Activated naive CD4-positive, alpha-beta T cell treated with anti-CD3 and anti-CD28 coated beads, Interleukin-2, amount 50 U/mL, for 16 hours (primary cell): Measurements from ENCODE around the gene HACD2.

Experiments
- DNase-seq: peaks from one replicate; pipeline ENCODE4 v3.0.0-alpha.2; 2020

Gene HACD2

DNA sequence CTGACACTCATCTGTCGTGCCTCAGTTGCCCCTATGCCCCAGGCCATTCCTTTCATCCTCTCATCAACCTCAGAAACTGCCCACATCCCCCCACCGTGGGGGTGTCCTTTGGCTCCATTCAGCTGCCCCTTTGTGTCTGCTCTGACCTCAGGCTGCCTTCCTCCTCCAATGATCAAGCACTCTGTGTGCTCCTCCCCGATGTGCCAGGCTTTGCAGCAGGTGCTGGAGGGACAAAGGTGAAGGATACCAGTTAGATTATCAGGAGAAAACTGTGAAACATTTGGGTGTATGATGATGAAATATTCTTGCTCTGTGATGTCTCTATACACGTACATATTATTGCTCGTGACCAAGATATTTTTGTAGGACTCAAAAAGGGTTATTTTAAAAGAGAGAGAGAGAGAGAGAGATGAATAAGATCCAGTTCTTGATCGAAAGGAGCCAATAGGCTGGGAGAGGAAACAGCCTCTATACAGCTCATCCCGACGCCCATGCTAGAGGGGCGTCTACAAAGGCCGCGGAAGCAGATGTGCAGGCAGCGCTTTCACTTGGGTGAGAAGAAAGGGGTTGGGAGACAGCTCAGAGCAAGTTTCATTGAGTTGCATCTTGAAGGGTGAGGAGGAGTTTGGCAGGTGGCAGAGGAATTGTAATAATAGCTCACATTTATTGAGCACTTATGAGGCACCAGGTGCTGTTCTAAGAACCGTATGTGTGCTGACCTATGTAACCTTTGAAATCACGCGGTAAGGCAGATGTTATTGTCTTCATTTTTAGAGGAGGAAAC is 107.7 kb downstream of the HACD2 start:
- DNase-seq: no peak

DNA sequence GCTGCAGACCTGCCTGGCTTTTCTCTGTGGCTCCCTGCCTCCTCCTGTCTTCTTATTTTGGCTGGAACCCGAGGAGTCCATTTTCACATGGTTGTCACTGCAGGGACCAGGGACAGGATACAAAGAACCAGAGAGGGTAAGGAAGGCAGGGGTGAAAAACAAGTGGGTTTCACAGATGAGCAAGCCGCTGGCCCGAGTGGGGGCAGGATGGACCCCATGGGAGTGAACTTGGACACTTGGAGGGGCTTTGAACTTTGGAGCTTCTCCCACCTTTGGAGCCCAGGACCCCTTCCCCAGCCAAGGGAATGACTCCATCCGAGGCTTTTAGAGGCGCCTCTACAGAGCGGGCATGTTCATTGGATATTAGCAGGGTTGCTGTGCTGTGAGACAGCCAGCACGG is 109.1 kb downstream of the HACD2 start:
- DNase-seq: no peak

DNA sequence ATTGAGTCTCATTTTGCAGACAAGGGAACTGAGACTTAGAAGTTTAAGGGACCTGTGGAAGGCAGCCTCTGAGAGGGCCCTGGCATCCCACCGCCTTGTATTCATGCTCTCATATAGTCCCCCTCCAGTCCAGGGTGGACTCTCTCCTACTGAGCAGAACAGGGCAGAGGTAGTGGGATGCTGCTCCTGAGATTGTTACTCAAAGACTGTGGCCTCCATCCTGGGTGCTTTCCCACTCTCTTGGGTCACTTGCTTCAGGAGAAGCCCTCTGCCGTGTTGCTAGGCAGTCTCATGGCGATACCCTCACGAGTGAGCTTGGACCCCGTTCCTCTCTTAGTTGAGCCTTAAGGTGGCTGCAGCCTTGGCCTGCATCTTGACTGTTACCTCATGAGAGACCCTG is 113.7 kb downstream of the HACD2 start:
- no peak for DNase-seq

DNA sequence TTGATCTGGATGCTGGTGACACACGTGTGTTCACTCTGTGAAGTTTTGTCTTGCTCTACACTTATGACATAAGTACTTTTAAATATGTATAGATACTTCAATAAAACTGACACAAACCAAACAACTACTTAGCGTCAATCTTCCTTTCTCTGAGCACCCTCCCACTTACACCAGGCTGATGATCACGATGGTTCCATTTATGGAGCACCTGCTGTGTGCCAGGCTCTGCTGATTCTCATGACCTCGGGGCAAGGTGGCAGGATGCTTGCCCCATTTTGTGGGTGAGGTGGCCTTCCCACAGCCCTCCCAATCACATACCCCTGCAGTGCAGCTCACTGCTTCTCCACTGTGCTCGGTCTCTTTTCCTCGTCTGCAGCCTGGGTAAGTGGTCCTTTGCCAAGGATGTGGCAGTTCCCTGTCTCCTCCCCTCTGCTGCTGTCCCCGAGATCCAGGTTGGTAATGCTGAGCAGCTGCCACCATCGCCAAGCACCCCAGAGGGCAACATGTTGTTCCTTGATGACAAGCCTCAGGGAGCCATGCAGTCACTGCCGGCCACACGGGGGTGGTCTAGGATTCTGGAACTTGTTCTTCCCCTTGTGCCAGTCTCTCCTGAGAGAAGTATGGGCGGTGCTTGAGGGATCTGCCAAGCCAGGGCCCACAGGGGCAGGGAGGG is 115.4 kb downstream of the HACD2 start:
- DNase-seq: no peak

DNA sequence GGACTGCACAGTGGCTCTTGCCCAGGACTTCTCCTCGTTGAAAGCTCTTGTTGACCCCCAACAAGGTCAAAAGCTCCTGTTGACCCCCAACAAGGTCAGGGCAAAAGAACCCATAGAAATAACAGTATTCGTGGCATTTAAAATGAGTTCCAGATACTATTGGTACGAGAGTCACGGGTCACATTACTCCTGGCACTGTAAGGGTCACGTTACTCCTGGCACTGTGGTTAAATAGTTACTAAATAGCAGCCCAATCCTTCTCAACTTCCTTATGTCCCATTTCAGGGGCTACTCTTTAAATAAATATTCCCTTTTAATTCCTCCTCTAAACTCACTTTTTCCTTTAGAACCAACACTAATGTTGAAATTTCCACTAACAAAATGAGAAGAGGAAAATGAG is 117.8 kb downstream of the HACD2 start:
- no peak for DNase-seq

DNA sequence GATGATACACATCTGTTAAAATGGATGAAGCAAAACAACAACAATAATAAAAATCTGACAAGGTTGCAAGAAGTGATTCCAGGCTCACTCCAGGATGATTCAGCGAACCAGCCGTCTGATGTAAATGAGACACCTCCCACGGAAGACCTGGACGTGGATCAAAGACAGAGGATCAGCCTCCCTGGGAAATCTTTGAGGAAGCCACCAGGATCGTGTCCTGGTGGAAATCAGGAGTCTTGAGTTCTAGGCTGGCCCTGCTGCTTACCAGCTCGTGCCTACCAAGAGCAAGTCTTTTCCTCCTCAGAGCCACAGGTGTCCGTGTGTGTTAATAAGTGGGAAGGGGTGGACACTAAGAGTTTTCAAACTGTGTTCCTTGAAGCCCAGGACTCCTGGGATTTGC is 120.6 kb downstream of the HACD2 start:
- no peak for DNase-seq

DNA sequence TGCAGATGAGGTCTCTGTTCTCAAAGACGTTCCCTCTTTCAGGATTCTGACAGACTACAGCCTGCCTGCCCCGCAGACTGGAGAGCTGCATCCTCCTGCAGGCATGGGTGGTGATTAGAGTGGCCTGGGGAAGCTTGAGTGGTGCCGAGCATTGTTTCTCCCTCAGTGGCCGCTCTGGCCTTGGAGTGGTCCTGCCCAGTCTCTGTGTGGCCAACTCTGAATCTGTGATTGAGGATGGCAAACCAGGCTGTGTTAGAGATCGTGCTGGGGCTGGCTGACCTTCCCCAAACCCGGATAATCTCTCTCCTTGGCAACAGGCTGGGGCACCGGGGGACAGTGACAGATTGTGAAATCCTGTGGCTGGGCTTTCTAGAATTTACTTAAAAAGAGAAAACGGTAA is 125.0 kb downstream of the HACD2 start:
- no peak for DNase-seq

DNA sequence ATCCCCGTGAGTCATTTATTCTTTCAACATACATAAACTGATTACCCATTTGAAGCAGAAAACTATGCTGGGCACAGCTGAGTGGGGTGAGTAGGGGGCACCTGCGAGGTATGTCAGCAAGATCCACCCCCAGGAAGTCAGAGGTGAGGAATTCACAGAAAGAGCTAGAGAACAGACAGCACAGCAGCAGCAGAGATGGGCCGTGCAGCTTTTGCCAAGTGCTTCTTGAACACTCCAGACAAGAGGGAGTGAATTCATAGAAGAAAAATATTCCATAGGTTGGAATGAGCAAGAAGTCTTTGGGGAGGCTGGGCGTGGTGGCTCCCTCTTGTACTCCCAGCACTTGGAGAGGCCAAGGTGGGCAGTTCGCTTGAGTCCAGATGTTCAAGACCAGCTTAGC is 126.6 kb downstream of the HACD2 start:
- no peak for DNase-seq

DNA sequence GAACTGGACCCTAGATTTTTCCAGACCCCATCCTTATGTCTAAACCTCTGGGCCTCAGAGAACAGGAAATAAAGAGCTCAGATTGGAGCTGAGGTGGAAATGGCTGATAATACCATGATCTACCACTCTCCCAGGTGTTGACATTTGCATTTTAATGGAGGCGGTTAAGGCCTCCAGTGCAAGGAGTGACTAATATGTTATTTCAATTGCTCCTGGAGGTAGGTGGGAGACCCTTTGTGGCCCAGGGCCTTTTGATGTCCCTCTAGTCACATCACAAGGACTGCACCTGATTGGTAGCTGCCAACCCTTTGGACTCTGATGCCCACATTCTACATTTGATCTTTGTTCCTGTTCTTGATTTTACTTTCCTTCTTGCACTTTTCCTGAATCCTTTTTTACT is 127.0 kb downstream of the HACD2 start:
- no peak for DNase-seq

DNA sequence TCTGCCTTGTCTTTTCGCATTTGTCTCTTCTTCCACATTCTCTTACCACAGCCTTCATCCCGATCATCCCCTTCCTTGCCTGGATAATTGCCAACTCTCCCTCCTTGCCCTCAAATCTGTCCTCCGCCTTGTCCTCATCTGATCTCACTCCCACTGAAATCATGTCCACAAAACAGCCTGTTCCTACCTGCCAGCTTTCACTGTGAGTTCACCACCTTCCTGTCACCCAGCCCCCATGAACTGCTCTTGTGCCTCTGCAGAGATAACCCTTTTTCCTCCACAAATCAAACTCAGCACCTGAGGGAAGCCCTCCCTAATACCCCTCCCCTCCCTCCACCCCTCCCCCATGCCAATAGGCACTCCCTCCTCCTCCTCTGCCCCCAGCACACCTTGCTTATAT is 131.2 kb downstream of the HACD2 start:
- no peak for DNase-seq

DNA sequence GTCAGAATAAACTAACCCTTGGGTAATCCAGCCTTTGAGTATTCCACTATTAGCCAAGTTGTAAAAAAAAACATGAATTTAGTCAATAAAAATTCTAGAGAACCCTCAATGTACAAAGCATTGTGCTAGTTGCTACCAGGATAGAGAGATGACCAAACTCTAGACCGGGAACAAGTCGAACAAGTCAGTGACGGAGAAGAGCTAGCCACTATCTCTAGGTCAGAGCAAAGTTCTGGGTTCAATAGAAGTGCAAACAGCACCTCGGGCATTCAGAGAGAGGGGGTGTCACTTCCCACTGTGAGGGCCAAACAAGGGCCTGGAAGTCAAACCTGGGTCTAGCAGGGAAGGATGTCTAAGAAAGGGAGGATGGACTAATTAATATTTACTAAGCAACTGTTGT is 133.7 kb downstream of the HACD2 start:
- DNase-seq: no peak

DNA sequence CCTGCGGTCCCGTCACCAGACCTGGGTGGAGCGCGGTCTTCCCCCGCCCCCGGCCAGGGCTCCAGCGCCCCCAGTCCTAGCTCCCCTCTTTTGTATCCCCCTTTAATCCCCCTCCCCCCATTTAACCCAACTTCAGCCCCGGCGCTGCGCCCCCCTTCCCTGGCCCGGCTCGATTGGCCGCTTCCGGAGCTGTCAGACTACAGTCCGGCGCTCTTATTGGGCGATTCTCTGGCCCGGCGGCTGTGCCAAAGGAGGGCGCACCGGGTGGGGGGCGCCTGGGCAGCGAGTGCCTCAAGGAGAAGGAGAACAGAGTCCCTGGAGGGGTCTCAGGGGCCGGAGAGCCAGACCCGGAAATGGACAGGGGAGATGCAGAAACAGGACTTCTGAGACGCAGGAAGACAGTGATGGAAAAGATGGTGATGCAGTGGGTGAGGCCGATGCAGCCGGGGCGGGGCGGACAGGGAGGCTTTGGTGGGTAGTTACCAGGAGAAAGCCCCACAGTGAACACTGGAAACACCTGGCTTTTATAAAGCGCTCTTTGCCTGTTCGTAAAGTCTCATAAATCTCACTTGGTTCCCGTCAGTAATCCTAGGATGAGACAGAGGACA is 134.8 kb downstream of the HACD2 start:
- DNase-seq: no peak

DNA sequence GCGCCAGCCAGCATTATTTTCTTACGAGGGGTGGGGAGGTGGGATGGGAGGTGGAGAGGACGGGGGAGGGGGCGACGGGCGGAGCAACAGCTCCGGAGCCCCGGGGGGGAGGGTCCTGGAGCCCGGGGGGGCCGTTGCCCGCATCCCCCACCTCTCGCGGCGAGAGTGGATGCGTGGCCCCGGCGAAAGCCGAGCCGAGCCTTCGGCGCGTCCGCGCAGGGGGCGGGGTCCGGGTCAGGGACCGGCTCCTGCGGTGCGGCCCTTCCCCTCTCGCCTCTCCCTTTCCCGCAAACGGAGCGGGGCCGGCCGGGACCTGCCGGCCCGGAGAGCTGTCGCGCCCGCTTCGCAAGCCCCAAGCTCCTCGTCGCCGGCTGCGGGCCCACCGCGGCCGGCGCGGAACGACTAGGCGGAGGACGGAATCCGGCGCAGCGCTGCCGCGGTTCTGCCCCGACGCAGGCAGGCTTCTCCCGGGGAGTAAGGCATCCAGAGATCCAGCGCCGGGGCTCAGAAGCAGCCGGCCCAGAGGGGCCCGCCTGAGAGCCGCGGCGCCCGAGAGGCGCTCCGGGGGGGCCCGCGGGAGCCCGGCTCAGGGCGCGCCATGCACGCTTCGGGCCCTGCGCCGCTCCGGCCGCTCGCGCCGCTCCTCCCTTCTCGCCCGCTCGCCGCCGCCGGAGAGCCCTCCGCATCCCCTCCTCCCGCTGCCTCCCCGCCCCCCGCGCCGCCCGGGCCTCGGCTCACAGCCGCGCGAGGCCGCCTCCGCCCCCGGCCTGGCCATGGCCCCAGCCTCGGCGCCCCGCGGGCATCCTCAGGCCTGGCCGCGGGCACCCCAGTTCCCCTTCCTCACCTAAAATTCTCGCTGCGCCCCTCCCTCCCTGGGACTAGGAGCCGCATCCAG is 135.5 kb downstream of the HACD2 start:
- DNase-seq: peak; percentile 17

DNA sequence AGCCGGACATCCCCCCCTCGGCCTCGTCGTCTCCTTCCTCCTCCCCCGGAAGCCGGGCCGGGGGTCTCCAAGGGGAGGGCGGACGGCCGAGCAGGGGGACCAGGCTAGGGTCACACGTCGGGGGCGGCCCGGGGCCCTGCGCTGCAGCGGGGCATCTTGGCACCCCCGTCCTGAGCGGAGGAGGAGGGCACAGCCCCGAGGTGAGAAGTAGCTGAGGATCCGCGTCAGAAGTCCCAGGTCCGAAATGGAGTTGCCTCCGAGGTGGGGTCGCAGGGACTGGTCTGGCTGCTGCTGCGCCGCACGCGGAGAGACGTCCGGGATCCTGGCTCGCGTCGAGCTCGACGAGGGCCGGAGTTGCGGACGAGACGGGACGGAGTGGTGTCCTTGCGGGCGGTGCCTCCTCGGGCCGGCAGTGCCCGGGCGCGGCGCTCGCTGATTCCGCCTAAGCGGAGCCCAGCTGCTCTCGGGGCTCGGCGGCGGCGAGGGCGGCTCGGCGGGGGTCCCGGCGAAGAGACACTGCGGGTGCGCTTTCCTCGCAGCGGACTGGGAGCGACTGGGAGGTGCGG is 136.2 kb downstream of the HACD2 start, which contains the start of gene ADCY5:
TSS of gene ADCY5 (minus strand) at position 555 of the 566 bp plus-strand sequence. CDS start at position 10, 545 bp downstream.
- no peak for DNase-seq

DNA sequence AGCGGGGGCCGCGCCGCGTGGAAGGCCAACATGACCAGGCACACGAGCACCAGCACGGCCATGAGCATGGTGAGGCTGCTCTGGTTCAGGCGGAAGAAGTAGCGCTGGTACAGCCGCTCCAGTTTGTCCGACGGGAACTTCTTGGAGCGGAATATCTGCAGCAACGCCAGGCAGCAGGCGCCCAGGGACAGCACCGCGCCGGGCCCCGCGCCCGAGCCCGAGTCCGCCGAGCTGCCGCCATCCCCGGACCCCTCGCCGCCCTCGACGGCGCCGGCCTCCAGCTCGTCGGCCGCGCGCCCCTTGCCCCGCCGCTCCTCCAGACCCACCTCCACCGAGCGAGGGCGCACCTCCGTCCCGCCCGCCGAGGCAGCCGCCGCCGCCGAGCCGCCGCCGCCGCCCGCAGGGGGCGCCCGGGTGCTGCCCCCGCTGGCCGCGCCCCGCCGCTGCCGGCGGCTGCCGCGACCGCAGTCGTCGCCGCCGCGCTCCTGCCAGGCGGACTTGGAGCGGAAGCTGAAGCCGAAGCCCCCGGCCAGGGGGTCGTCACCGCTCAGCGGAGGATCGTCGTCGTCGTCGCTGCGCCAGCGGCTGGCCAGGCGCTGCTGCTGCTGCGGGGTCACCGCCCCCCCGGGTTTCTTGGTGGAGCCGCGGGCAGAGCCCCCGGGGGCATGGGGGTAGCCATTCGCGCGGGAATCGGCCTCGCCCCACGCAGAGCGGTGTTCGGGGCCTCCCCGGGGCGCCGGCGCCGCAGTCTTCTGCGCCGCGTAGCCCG is 136.9 kb downstream of the HACD2 start:
- DNase-seq: peak; percentile 52

DNA sequence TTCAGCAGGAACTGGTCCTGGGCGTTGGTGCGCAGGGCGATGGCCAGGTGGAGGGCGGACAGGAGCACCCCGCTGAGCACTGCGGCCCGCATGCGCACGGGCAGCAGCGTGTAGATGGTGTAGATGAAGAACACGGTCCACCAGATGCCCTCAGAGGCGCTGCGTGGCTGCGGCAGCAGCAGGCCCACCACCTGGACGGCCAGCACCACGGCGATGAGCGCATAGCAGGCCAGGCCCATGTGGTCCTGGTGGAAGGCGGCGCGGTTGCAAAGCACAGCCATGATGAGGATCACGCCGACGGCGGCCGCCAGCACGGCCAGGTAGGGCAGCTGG is 137.5 kb downstream of the HACD2 start:
- no peak for DNase-seq

DNA sequence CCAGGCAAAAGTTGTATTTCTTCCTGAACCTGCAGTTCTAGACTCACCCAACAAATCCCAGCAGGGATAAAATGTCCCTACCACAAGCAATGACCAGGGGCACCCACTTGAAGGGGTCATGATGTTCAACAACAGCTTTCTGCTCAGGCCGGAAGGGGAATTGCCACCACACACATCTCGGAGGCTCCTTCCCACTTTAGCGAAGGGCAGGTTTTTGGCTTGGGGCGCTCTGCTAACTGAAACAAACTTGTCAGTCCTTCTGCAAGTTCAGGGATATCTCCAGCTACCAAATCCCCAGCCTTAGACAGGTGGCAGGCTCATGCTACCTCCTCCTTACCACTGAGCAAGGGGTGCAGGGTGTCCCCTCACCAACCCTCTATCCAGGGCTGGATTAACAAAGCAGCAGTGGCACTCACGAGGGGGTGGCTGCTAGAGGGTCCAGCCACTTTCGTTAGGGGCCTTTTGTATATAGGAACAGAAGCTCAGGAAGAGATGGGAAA is 138.2 kb downstream of the HACD2 start:
- no peak for DNase-seq

DNA sequence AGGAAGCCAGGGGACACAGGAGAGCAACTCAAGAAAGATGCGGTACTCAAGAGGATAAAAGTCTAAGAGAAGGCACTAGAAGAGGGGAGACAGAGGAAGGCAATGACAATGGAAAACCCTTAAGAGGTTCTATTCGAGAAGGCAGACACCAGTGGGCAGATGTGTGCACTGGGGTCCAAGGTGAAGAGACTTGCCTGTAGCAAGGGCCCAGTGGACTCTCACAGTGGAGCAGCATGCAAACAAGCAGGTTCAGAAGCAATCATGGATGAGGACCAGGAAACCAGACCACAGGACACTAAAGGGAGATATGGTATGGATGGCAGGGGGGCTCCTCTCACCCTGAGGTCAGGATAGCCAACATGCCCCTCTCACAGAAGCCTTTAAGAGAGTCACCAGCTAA is 138.6 kb downstream of the HACD2 start:
- no peak for DNase-seq

DNA sequence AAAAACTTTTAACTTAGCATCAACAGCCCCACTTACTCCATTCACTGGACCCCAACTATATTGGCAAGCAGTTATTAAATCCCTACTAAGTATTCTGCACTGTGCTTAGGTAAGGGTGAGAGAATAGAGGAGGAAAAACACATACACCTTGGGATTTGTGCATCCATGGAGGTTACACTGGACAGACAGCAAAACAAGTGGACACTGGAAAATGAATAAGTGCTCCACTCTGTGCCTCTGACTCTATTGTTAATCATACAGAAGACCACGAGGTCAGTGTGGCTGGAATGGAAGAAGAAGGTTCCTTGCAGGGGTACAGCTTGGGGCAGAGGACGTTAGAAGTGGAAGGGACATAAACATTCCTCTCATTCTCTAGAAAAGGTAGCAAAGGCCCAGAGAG is 139.2 kb downstream of the HACD2 start:
- DNase-seq: no peak

DNA sequence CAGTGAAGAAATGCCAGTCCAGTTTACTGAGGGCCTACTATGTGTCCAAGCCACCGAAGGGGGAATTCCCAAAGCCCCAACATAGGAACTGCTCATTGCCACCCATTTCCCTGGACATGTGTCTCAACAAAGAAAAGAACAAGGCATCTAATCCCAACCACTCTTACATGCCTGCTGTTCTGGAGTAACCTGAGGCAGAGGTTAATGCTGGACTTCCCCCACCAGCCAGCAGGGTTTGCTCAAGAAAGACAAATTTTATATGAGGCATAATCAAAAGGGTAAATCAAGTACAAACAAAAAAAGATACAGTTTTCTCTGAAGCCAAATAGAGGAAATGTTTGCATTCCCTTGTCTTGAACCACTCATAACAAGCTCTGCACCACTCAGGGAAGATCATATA is 140.1 kb downstream of the HACD2 start:
- no peak for DNase-seq

DNA sequence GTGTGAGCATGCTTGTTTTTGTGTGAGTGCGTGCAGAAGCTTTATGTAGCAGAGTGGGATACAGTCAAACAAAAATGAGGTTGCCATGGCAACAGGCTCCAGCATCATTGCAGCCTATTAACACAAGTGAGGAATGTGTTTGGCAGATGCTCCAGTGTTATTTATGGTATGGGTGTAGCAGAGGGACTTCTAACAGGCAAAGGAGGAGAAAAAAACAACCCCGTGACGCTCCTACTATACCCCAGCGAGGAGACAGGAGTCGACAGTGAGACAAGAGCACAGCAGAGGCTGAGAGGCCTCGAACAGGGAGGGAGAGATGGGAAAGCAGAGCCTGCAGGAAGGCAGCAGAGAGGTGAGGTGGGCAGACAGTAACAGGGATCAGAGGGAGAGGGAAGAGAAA is 140.8 kb downstream of the HACD2 start:
- DNase-seq: no peak

DNA sequence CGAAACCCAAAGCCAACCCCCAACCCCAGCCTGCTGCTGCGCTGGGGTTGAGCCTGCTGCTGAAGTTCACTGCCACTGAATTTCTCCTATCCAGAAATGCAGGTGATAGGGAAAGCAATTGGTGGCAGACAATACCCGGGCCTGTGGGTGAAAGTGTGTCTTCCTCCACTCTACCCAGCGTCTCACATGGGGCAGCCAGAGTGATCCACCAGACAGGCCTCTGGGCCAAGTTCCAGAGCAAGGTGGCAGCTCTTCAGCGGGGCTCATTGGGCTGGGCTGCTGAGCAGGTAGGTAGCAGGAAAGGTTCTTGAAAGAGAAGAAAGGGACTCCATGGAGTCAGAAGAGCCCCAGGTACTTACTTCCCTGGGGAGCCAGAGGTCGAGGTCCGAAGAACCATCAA is 141.9 kb downstream of the HACD2 start:
- no peak for DNase-seq
